HG03378 (cell line): ENCODE measurements around the gene NSUN3.
"Not testable (repeated sequence)": the region's sequence is repeated elsewhere in the genome, so short reads cannot be mapped to it uniquely, and the experiment has no call there.

Experiments
- ATAC-seq: cut with Tn5 transposase; IDR thresholded peaks from one replicate; pipeline ENCODE4 v1.9.1; 2021; ENCODE audit warnings: mild to moderate bottlenecking, moderate library complexity; ENCODE audit not compliant: unreplicated experiment

NSUN3 gene

GRCh38 chr3:94062513-94063404 is at the start of gene NSUN3, which contains the start of gene DHFR2:
Gene NSUN3, plus strand, starts transcription at chr3:94063061. Its CDS starts 66 bp downstream, at chr3:94063127.
Gene DHFR2, minus strand, starts transcription at chr3:94062916. Its CDS starts 1,405 bp downstream, at chr3:94061511.
- ATAC-seq = peak; percentile 93

GRCh38 chr3:94015025-94015424 is 47.8 kb upstream of the NSUN3 start:
- no peak for ATAC-seq

- ATAC-seq = no peak
Observed at GRCh38 chr3:94019659-94020058, 43.2 kb upstream of the NSUN3 start.

- no peak for ATAC-seq
Observed at GRCh38 chr3:94020293-94020692, 42.6 kb upstream of the NSUN3 start.

GRCh38 chr3:94024385-94024784 is 38.5 kb upstream of the NSUN3 start:
- no peak for ATAC-seq

GRCh38 chr3:94026623-94027022 is 36.2 kb upstream of the NSUN3 start:
- no peak for ATAC-seq

- ATAC-seq = no peak
Observed at GRCh38 chr3:94028093-94028837, 34.6 kb upstream of the NSUN3 start, which contains the start of gene STX19. Gene STX19, minus strand, starts transcription at chr3:94028597. Its CDS starts 13,328 bp downstream, at chr3:94015269.

- ATAC-seq = peak; percentile 78
Observed at GRCh38 chr3:94036909-94037507, 25.9 kb upstream of the NSUN3 start.

GRCh38 chr3:94043285-94043684 is 19.6 kb upstream of the NSUN3 start:
- no peak for ATAC-seq

GRCh38 chr3:94044100-94044936 is 18.5 kb upstream of the NSUN3 start:
- not testable (repeated sequence) for ATAC-seq

GRCh38 chr3:94046533-94046932 is 16.3 kb upstream of the NSUN3 start:
- no peak for ATAC-seq

- no peak for ATAC-seq
Observed at GRCh38 chr3:94049267-94049666, 13.6 kb upstream of the NSUN3 start.

- ATAC-seq = no peak
Observed at GRCh38 chr3:94050546-94050945, 12.3 kb upstream of the NSUN3 start.

GRCh38 chr3:94061297-94061696 is 1.6 kb upstream of the NSUN3 start:
- ATAC-seq = no peak

- no peak for ATAC-seq
Observed at GRCh38 chr3:94063496-94064119, 747 bp downstream of the NSUN3 start.

GRCh38 chr3:94064243-94064860 is 1.5 kb downstream of the NSUN3 start:
- ATAC-seq = no peak

- no peak for ATAC-seq
Observed at GRCh38 chr3:94065122-94065521, 2.3 kb downstream of the NSUN3 start.

GRCh38 chr3:94065819-94066480 is 3.1 kb downstream of the NSUN3 start:
- no peak for ATAC-seq
